GM12874 (cell line): ENCODE results near the gene ANO7.

Experiments
- CTCF ChIP-seq: IDR thresholded peaks from 2 replicates; pipeline ENCODE4 v1.5.1; 2011; ENCODE audit warnings: low read depth, mild to moderate bottlenecking, control low read depth, low read length, moderate library complexity; ENCODE audit not compliant: insufficient read depth

The ANO7 gene

DNA sequence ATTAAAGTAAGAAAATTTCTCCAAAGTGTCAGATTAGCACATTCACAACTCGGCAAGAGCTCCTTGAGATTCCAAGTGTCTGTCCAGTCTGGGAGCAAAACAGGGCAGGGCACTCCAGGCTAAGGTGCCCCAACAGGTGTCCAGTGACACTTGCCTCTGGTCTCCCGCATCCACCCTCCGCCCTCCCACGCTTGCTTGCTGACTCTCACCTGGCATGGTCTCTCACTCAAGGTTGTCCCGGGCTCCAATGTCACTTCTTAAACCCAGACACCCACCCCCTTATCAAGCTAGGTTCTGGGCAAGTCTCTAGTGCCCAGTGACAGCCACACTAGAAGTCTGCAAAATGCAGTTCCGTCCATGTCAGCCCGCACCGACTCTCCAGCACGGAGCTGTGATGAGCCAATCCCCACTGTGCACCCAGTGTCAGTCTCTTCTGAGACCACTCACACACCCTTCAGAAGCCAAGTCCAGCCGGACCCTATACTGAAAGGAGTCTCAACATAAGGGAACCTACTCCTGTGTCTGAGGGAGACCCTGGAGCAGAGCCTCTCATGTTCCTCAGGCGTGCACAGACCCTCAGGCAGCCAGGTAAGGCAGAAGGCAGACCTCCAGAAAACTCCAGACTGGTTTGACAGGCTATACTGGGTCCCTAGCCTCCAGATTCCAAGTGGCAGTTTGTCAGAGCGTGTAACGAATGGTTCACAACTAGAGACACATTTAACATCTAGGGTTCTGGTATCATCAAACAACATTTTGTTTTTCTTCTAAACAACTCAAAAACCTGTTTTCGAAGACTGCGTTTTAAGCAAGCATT, 81.4 kb downstream of the ANO7 start:
- TF ChIP-seq CTCF = no peak

GRCh38 chr2:241270531-241270930, 82.1 kb downstream of the ANO7 start:
- no peak for TF ChIP-seq CTCF

- TF ChIP-seq CTCF = no peak
Measured at GRCh38 chr2:241271706-241272302, 83.3 kb downstream of the ANO7 start.

DNA sequence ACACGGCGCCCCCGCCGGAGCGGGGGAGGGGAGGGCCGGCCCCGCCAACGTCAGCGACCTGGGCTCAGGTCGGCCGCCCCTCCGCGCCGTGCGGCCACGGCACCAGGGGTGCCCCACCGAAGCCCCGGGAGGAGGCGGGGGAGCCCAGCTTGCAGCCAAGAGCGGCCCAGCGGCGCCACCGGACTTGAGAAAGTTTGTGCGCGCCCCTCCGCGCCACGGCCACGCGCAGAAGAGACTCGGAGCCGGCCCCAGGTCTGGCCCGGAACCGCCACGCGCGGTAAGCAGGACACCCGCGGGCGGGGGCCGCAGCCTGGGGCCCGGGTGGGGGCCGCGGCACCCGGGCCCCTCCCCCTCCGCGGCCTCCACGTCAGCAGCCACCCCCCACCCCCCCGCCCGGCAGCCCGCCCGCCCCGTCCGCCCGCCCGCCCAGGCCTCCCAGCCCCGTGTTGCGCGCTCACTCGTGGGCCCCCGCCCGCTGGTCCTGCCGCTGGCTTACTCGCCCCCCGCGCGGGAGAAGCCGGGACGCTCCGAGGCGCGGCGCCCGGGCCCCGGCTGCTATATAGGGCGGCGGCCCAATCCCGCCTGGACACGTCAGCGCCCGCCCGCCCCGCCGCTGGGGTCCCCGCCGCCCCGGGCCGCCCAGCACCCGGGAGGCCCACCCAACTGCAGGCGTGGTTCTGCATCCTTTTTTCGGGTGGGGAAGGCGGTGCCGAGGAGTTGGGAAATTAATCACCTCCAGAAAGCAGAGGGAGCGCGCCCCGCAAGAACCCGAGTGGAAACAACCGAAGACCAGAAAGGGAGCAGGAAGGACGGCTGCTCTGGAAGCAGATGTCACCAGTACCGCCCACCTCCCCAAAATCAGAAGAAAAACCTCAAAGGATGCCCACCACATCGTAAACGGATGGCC, 84.1 kb downstream of the ANO7 start:
- TF ChIP-seq CTCF = no peak

DNA sequence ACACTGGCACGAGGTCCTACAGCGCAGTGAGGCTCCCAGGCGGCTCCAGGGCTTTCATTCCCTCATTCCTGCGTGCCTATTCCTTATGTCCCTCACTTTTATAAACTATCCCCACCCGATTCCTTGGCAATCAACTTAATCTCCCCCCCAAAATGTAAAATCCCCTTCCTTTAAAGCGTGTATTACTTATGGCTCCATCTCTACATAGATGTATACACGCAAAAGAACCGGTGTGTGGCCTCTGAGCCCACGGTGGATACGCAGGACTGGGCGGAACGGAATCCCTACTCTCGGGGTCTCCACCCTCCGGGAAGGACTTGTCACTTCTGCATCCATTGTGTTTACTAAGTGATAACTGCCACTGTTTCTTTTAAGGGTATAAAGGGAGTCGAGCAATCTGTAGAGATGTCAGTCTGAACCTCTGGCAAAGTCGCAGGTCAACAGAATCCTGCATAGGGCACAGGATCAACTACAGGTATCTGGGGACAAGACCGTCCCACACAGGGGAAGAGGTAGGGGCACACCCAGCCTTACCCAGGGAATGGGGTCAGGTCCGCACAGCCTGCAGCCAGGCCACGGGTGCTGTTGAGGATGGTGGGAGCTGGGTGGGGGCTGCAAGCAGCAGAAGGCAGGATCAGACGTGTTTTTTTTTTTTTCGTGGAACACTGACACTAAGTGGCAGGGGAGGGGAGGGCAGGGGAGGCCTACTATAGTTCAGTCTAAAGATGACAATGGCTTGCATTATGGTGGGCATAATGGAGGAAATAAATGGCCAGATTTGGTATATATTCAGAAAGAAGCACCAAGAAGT, 84.9 kb downstream of the ANO7 start:
- no peak for TF ChIP-seq CTCF

GRCh38 chr2:241274127-241274526, 85.7 kb downstream of the ANO7 start:
- TF ChIP-seq CTCF = no peak
